BJ (cell line): ENCODE measurements around the gene FRMD5. TPM values are rescaled to one million over a fixed set of nuclear protein-coding genes. Genes with fewer than 3 reads are reported as not detected.

ENCODE experiments used
- CTCF ChIA-PET: fragments of 350-600 bp; formaldehyde crosslinking; extraction: SDS; loops from one replicate; lab custom pipeline; 2021; ENCODE audit warnings: antibody characterized with exemption, inconsistent platforms; lab: Yijun Ruan, JAX
- POLR2A ChIA-PET: fragments of 300-600 bp; sonication (Branson Sonifier 250); formaldehyde crosslinking; extraction: SDS; loops from one replicate; lab custom pipeline; 2021; ENCODE audit warnings: antibody characterized with exemption; lab: Charles Lee
- DNase-seq: peaks from one replicate; pipeline ENCODE4 v3.0.0-alpha.2; 2011; ENCODE audit warnings: low read depth
- H3K27me3 ChIP-seq: 2 replicates; pipeline ENCODE4 v1.6.0; 2011; ENCODE audit warnings: low read length; ENCODE audit not compliant: control insufficient read depth, insufficient read depth
- H3K36me3 ChIP-seq: 2 replicates; pipeline ENCODE4 v1.5.1; 2011; ENCODE audit warnings: low read length; ENCODE audit not compliant: control insufficient read depth, insufficient read depth
- H3K4me3 ChIP-seq: 2 replicates; pipeline ENCODE4 v1.5.1; 2011; ENCODE audit warnings: low read depth, mild to moderate bottlenecking, control low read depth, low read length
- CTCF ChIP-seq: IDR thresholded peaks from 2 replicates; pipeline ENCODE4 v1.5.1; 2011; ENCODE audit warnings: low read depth, mild to moderate bottlenecking, control low read depth, inconsistent platforms, low read length, moderate library complexity; ENCODE audit not compliant: insufficient read depth
- polyA plus RNA-seq: library from polyadenylated mRNA; depleted of rRNA; stranded (reverse); fragments of >200 nt; gene quantifications from 2 replicates; pipeline ENCODE4 v1.2.3, GENCODE V29; 2011; rRNA removed
- small RNA-seq: library from RNA; depleted of rRNA; stranded (forward); fragments of <200 nt; gene quantifications from one replicate; pipeline ENCODE3, GENCODE V24; 2012; ENCODE audit warnings: low replicate concordance, low read depth; ENCODE audit not compliant: insufficient read length

The FRMD5 gene
- polyA plus RNA-seq, 1 experiment = 0.96 TPM

- ChIA-PET POLR2A (no interaction called here), CTCF (interaction anchor here (0.8 to 1.9 kb wide), 2 partner anchors 21 to 44 kb away, joined by 3 to 4 read pairs; partner anchors contain the start of genes ELL3 and HYPK)
Observed at GRCh38 chr15:43821505-43821904, 373.6 kb downstream of the FRMD5 start.

More at GRCh38 chr15:43821505-43821904, 373.6 kb downstream of the FRMD5 start:
- Histone ChIP-seq H3K27me3 (no peaks in the 10 kb centered on the region), H3K4me3 (no peak overlapping the region), H3K36me3 (no peaks in the 10 kb centered on the region; the same call in none of the 2 replicates)
- TF ChIP-seq CTCF = no peak
- DNase-seq = no peak

Small RNA genes within 50 kb of the gene (small RNA-seq; reads per million reads assigned to genes)
- not detected for gene RF00019

Other genes starting within 250 kb of the FRMD5 start
- gene GOLM2, start 93.4 kb upstream of the FRMD5 start, polyA plus RNA-seq = 27.9 and 46.5 TPM in 2 replicates
- 35.0 and 53.6 TPM in 2 replicates for gene CTDSPL2, start 232.4 kb upstream of the FRMD5 start, polyA plus RNA-seq